Small intestine (tissue), 7 donors: Measurements from ENCODE around the gene FTSJ1. TPM values are rescaled to one million over a fixed set of nuclear protein-coding genes. Genes with fewer than 3 reads are reported as not detected.
"Not testable (repeated sequence)": the region's sequence is repeated elsewhere in the genome, so short reads cannot be mapped to it uniquely, and the experiment has no call there.

Source experiments
- DNase-seq, 2 donors: peaks; one replicate each; pipeline versions ENCODE4 v3.0.0 to v3.0.0-alpha.2; 2013
- FAIRE-seq: peaks from 2 replicates; lab custom pipeline; 2012; peaks lifted over from hg19 to GRCh38; lab: Jason Lieb, UNC
- H3K27ac ChIP-seq, 3 donors: one replicate each; pipeline ENCODE4 v1.5.1; 2013; ENCODE audit warnings: low read length in 2 of 3, mild to moderate bottlenecking in 2 of 3, control low read depth in 1 of 3, inconsistent platforms in 1 of 3, low read depth in 1 of 3, moderate library complexity in 1 of 3
- H3K27me3 ChIP-seq, 3 donors: one replicate each; pipeline ENCODE4 v1.6.1; 2013; ENCODE audit warnings: low read length in 3 of 3, inconsistent platforms in 1 of 3; ENCODE audit not compliant: control insufficient read depth in 3 of 3, insufficient read depth in 3 of 3
- H3K36me3 ChIP-seq, 3 donors: one replicate each; pipeline ENCODE4 v1.6.1; 2013; ENCODE audit warnings: low read length in 3 of 3, inconsistent platforms in 1 of 3, low read depth in 1 of 3, mild to moderate bottlenecking in 1 of 3, moderate library complexity in 1 of 3; ENCODE audit not compliant: control insufficient read depth in 3 of 3, insufficient read depth in 2 of 3
- H3K4me1 ChIP-seq, 3 donors: one replicate each; pipeline ENCODE4 v1.6.1; 2013; ENCODE audit warnings: low read length in 2 of 3, inconsistent platforms in 1 of 3, low read depth in 1 of 3, mild to moderate bottlenecking in 1 of 3, moderate library complexity in 1 of 3; ENCODE audit not compliant: control insufficient read depth in 3 of 3, insufficient read depth in 2 of 3
- H3K4me3 ChIP-seq, 3 donors: one replicate each; pipeline ENCODE4 v1.5.1; 2013; ENCODE audit warnings: low read length in 3 of 3, control low read depth in 1 of 3, inconsistent platforms in 1 of 3, low read depth in 1 of 3, mild to moderate bottlenecking in 1 of 3, moderate library complexity in 1 of 3
- H3K9me3 ChIP-seq, 2 donors: one replicate each; pipeline ENCODE4 v1.6.1; 2013; ENCODE audit warnings: low read depth in 1 of 2, low read length in 1 of 2; ENCODE audit not compliant: control insufficient read depth in 2 of 2, insufficient read depth in 1 of 2
- WGBS, 3 donors: extraction: QIAGEN DNeasy Blood & Tissue Kit; methylation state at CpG; one replicate each; pipeline ENCODE4 v1.1.7; 2013; 5-methylcytosine and 5-hydroxymethylcytosine counted together
- polyA plus RNA-seq, 4 donors: library from polyadenylated mRNA; stranded (reverse) in 3 of 4; unstranded in 1 of 4; fragments of 200-250 nt in 3 of 4; fragments of 120-200 nt in 1 of 4; gene quantifications; one replicate each; pipeline versions ENCODE4 v1.2.1 to v1.2.3, GENCODE V29; 2013
- donor health status: healthy with polysubstance abuse.
- donor health status: control.
- donor health status: control.
- donor health status: Bipolar disorder and iron deficiency.
- donor health status: healthy.

Gene FTSJ1
- polyA plus RNA-seq, 4 donors = 13.4 to 32.9 (median 18.1) TPM

DNA sequence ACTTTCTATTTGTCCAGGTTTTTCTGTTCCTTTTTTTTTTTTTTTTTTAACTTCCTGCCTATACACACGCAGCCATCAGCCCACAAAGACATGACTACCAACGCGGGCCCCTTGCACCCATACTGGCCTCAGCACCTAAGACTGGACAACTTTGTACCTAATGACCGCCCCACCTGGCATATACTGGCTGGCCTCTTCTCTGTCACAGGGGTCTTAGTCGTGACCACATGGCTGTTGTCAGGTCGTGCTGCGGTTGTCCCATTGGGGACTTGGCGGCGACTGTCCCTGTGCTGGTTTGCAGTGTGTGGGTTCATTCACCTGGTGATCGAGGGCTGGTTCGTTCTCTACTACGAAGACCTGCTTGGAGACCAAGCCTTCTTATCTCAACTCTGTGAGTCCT is 47.7 kb downstream of the FTSJ1 start:
- 84 to 94% (median 88%) methylated on average over 12 of the region's 12 CpGs for WGBS, 3 donors
- DNase-seq (no peak), FAIRE-seq (no peak)
- Histone ChIP-seq H3K27ac (no peak overlapping the region), H3K27me3 (no peaks in the 10 kb centered on the region), H3K9me3 (no peaks in the 10 kb centered on the region), H3K36me3 (peaks cover 0 to 39% (median 4%) of the 10 kb centered on the region in 3 donors), H3K4me1 (peaks cover 0 to 10% (median 5%) of the 10 kb centered on the region in 3 donors), H3K4me3 (no peak overlapping the region)

DNA sequence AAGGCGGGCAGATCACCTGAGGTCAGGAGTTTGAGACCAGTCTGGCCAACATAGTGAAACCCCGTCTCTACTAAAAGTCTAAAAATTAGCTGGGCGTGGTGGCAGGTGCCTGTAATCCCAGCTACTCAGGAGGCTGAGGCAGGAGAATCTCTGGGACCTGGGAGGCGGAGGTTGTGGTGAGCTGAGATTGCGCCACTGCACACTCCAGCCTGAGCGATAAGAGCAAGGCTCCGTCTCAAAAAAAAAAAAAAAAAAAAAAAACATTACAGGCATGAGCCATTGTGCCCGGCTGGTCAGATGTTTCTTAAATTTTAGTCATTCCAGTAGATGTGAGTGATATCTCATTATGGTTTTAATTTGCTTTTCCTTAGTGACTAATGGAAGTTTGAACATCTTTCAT is 49.9 kb downstream of the FTSJ1 start:
- not testable (repeated sequence) for H3K9me3 ChIP-seq, FAIRE-seq, H3K27ac ChIP-seq, DNase-seq, H3K4me3 ChIP-seq, H3K27me3 ChIP-seq, H3K4me1 ChIP-seq
- H3K36me3 ChIP-seq = peaks cover 0 to 46% (median 4%) of the 10 kb centered on the region in 3 donors
- WGBS, 3 donors = 78 to 91% (median 88%) methylated on average over 8 of the region's 8 CpGs

GRCh38 chrX:48530736-48531135 is 54.7 kb downstream of the FTSJ1 start:
- Histone ChIP-seq H3K9me3 (no peaks in the 10 kb centered on the region), H3K27me3 (no peaks in the 10 kb centered on the region), H3K4me1 (no peaks in the 10 kb centered on the region), H3K27ac (peak overlapping the region in 1 of 3 donors; percentile 83), H3K4me3 (no peak overlapping the region), H3K36me3 (peaks cover 0 to 30% (median 4%) of the 10 kb centered on the region in 3 donors)
- WGBS, 3 donors = 80 to 94% (median 81%) methylated on average over 2 to 3 of the region's 3 CpGs
- DNase-seq = no peak
- no peak for FAIRE-seq

- Histone ChIP-seq H3K4me1 (no peaks in the 10 kb centered on the region), H3K27ac (peak overlapping the region; percentile 38 to 83 (median 55)), H3K9me3 (no peaks in the 10 kb centered on the region), H3K36me3 (peaks cover 0 to 25% (median 4%) of the 10 kb centered on the region in 3 donors), H3K27me3 (no peaks in the 10 kb centered on the region), H3K4me3 (no peak overlapping the region)
- DNase-seq (peak; percentile 45 to 71), FAIRE-seq (no peak)
- 57 to 63% (median 60%) methylated on average over 5 of the region's 5 CpGs for WGBS, 3 donors
Observed at GRCh38 chrX:48531358-48531959, 55.5 kb downstream of the FTSJ1 start.

DNA sequence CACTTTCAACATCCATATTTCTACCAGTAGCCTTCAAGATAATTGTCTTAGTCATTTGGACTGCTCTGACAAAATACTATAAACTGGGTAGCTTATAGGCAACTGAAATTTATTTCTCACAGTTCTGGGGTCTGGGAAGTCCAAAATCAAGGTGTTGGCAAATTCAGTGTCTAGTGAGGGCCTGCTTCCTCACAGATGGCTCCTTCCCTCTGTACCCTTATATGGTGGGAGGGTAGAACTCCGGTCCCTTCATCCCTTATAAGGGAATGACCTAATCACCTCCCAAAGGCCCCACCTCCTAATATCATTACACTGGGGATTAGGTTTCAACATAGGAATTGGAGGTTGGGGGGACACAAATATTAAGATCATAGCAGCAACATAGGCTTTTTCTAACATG is 56.2 kb downstream of the FTSJ1 start:
- Histone ChIP-seq H3K36me3 (peaks cover 0 to 20% (median under 1%) of the 10 kb centered on the region in 3 donors), H3K4me3 (no peak overlapping the region), H3K27me3 (no peaks in the 10 kb centered on the region), H3K4me1 (no peaks in the 10 kb centered on the region), H3K27ac (peak overlapping the region in 1 of 3 donors; percentile 55), H3K9me3 (no peaks in the 10 kb centered on the region)
- FAIRE-seq = no peak
- 71 to 92% (median 75%) methylated on average over 1 of the region's 1 CpG for WGBS, 3 donors
- DNase-seq = no peak

DNA sequence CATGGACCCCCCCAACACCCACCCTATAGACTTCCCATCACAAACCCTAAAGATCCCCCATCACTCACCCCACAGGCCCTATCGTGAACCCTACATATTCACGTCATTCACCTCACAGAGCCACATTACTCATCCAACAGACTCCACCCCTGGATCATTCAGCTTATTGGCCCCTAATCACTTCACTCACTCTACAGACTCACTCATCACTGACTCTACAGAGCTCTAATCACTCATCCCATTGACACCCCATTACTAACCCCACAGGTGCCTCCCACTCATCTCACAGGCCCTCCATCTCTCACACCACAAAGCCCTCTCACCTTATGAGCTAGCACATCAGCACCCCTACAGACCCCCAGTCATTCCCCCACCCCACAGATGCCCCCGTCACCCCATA is 57.2 kb downstream of the FTSJ1 start:
- Histone ChIP-seq H3K9me3 (no peaks in the 10 kb centered on the region), H3K4me3 (no peak overlapping the region), H3K4me1 (no peaks in the 10 kb centered on the region), H3K36me3 (peaks cover 0 to 12% (median 0%) of the 10 kb centered on the region in 3 donors), H3K27me3 (no peaks in the 10 kb centered on the region), H3K27ac (no peak overlapping the region)
- 88 to 100% (median 93%) methylated on average over 3 of the region's 3 CpGs for WGBS, 3 donors
- FAIRE-seq (no peak), DNase-seq (no peak)

Other genes starting within 250 kb of the FTSJ1 start
- gene SSX1, start 220.8 kb upstream of the FTSJ1 start, polyA plus RNA-seq = not detected
- gene SSX3, start 119.5 kb upstream of the FTSJ1 start, polyA plus RNA-seq = not detected
- not detected for gene SSX4, start 92.7 kb upstream of the FTSJ1 start, polyA plus RNA-seq
- not detected for gene SSX4B, start 64.2 kb upstream of the FTSJ1 start, polyA plus RNA-seq
- gene SLC38A5, start 5.9 kb upstream of the FTSJ1 start, polyA plus RNA-seq = 10 to 100 TPM in 2 of 4 donors, 1 to 10 TPM in 2; 2.0 to 77.7 (median 32.6) TPM
- 1 to 10 TPM; 2.0 to 6.4 (median 2.5) TPM for gene PORCN, start 32.8 kb downstream of the FTSJ1 start, polyA plus RNA-seq
- 100 to 1,000 TPM in 3 of 4 donors, 10 to 100 TPM in 1; 92.9 to 298 (median 124) TPM for gene EBP, start 45.6 kb downstream of the FTSJ1 start, polyA plus RNA-seq
- 1 to 10 TPM; 6.0 to 7.3 (median 6.5) TPM for gene TBC1D25, start 63.5 kb downstream of the FTSJ1 start, polyA plus RNA-seq
- gene RBM3, start 98.3 kb downstream of the FTSJ1 start, polyA plus RNA-seq = 100 to 1,000 TPM in 3 of 4 donors, 10 to 100 TPM in 1; 87.9 to 222 (median 173) TPM
- gene WDR13, start 121.3 kb downstream of the FTSJ1 start, polyA plus RNA-seq = 100 to 1,000 TPM; 105 to 326 (median 213) TPM
- gene WAS, start 207.6 kb downstream of the FTSJ1 start, polyA plus RNA-seq = 1 to 10 TPM; 1.1 to 6.2 (median 4.8) TPM
- gene SUV39H1, start 220.5 kb downstream of the FTSJ1 start, polyA plus RNA-seq = 1 to 10 TPM; 2.2 to 8.5 (median 4.3) TPM